ENCODE data around the gene CIAO3.
A peak's percentile ranks its signal among the peaks of the same experiment; 100 is the strongest.

The CIAO3 gene

GRCh38 chr16:728131-728889, 12.5 kb downstream of the CIAO3 start:
- no peaks in the 10 kb centered on the region for H3K36me3 Mint-ChIP-seq (ENCODE audit: low read depth)
- H3K27ac Mint-ChIP-seq, result no peak overlapping the region
- H3K4me1 Mint-ChIP-seq (ENCODE audit: low read depth), result no peaks in the 10 kb centered on the region
- peaks cover 4% of the 10 kb centered on the region for H3K27me3 Mint-ChIP-seq (ENCODE audit: low read depth)
- H3K9me3 Mint-ChIP-seq, result no peaks in the 10 kb centered on the region
- peak overlapping the region; percentile 17 for H3K4me3 Mint-ChIP-seq

- H3K36me3 Mint-ChIP-seq (ENCODE audit: low read depth), result no peaks in the 10 kb centered on the region
- H3K27me3 Mint-ChIP-seq (ENCODE audit: low read depth), result peaks cover 4% of the 10 kb centered on the region
Observed at GRCh38 chr16:727291-727977, 13.4 kb downstream of the CIAO3 start.

GRCh38 chr16:726438-727290, 14.1 kb downstream of the CIAO3 start, which contains the start of the genes CCDC78 and HAGHL:
TSS of gene CCDC78 (minus strand) at chr16:726443. CDS start at chr16:726367, 76 bp downstream.
TSS of gene HAGHL (plus strand) at chr16:727106. CDS start at chr16:727510, 404 bp downstream.
- peak within 1 kb of the TSS; percentile 6 for H3K27ac Mint-ChIP-seq
- peak within 1 kb of the TSS; percentile 68 for H3K4me3 Mint-ChIP-seq
- peaks cover 1% of the 10 kb centered on the region for H3K4me1 Mint-ChIP-seq (ENCODE audit: low read depth)
- no peaks in the 10 kb centered on the region for H3K9me3 Mint-ChIP-seq
- H3K27me3 Mint-ChIP-seq (ENCODE audit: low read depth), result peaks cover 4% of the 10 kb centered on the region
- H3K36me3 Mint-ChIP-seq (ENCODE audit: low read depth), result no peaks in the 10 kb centered on the region

More at GRCh38 chr16:727291-727977, 13.4 kb downstream of the CIAO3 start:
- Mint-ChIP-seq H3K9me3 (no peaks in the 10 kb centered on the region), H3K27ac (no peak overlapping the region), H3K4me1 (ENCODE audit: low read depth) (no peaks in the 10 kb centered on the region), H3K4me3 (peak overlapping the region; percentile 14)

- no peaks in the 10 kb centered on the region for H3K9me3 Mint-ChIP-seq
- no peaks in the 10 kb centered on the region for H3K36me3 Mint-ChIP-seq (ENCODE audit: low read depth)
- no peak overlapping the region for H3K27ac Mint-ChIP-seq
- H3K4me3 Mint-ChIP-seq, result no peak overlapping the region
- peaks cover 4% of the 10 kb centered on the region for H3K27me3 Mint-ChIP-seq (ENCODE audit: low read depth)
- peaks cover 1% of the 10 kb centered on the region for H3K4me1 Mint-ChIP-seq (ENCODE audit: low read depth)
Observed at GRCh38 chr16:726188-726437, 14.7 kb downstream of the CIAO3 start.

- H3K36me3 Mint-ChIP-seq (ENCODE audit: low read depth), result no peaks in the 10 kb centered on the region
Observed at GRCh38 chr16:725463-726187, 15.2 kb downstream of the CIAO3 start.

GRCh38 chr16:725041-725376, 15.8 kb downstream of the CIAO3 start:
- Mint-ChIP-seq H3K27ac (no peak overlapping the region), H3K9me3 (no peaks in the 10 kb centered on the region), H3K36me3 (ENCODE audit: low read depth) (no peaks in the 10 kb centered on the region), H3K4me1 (ENCODE audit: low read depth) (peaks cover 6% of the 10 kb centered on the region), H3K27me3 (ENCODE audit: low read depth) (peaks cover 4% of the 10 kb centered on the region), H3K4me3 (no peak overlapping the region)

More at GRCh38 chr16:725463-726187, 15.2 kb downstream of the CIAO3 start:
- Mint-ChIP-seq H3K9me3 (no peaks in the 10 kb centered on the region), H3K4me3 (no peak overlapping the region), H3K27me3 (ENCODE audit: low read depth) (peaks cover 4% of the 10 kb centered on the region), H3K4me1 (ENCODE audit: low read depth) (peaks cover 1% of the 10 kb centered on the region), H3K27ac (no peak overlapping the region)

- H3K36me3 Mint-ChIP-seq (ENCODE audit: low read depth), result no peaks in the 10 kb centered on the region
- peaks cover 7% of the 10 kb centered on the region for H3K27me3 Mint-ChIP-seq (ENCODE audit: low read depth)
- peaks cover 6% of the 10 kb centered on the region for H3K4me1 Mint-ChIP-seq (ENCODE audit: low read depth)
- H3K27ac Mint-ChIP-seq, result no peak overlapping the region
- no peaks in the 10 kb centered on the region for H3K9me3 Mint-ChIP-seq
- H3K4me3 Mint-ChIP-seq, result no peak overlapping the region
Observed at GRCh38 chr16:724188-725040, 16.4 kb downstream of the CIAO3 start.

GRCh38 chr16:723695-724094, 17.1 kb downstream of the CIAO3 start:
- Mint-ChIP-seq H3K27me3 (ENCODE audit: low read depth) (peaks cover 14% of the 10 kb centered on the region), H3K4me3 (no peak overlapping the region), H3K36me3 (ENCODE audit: low read depth) (no peaks in the 10 kb centered on the region), H3K27ac (no peak overlapping the region), H3K4me1 (ENCODE audit: low read depth) (peaks cover 6% of the 10 kb centered on the region), H3K9me3 (no peaks in the 10 kb centered on the region)

- Mint-ChIP-seq H3K27ac (no peak overlapping the region), H3K36me3 (ENCODE audit: low read depth) (no peaks in the 10 kb centered on the region), H3K4me1 (ENCODE audit: low read depth) (peaks cover 6% of the 10 kb centered on the region), H3K9me3 (no peaks in the 10 kb centered on the region), H3K27me3 (ENCODE audit: low read depth) (peaks cover 16% of the 10 kb centered on the region), H3K4me3 (no peak overlapping the region)
Observed at GRCh38 chr16:722835-723633, 17.8 kb downstream of the CIAO3 start.

GRCh38 chr16:721765-722540, 18.8 kb downstream of the CIAO3 start:
- Mint-ChIP-seq H3K27ac (no peak overlapping the region), H3K9me3 (no peaks in the 10 kb centered on the region), H3K4me3 (peak overlapping the region; percentile 25), H3K27me3 (ENCODE audit: low read depth) (peaks cover 16% of the 10 kb centered on the region), H3K36me3 (ENCODE audit: low read depth) (no peaks in the 10 kb centered on the region), H3K4me1 (ENCODE audit: low read depth) (peaks cover 6% of the 10 kb centered on the region)

GRCh38 chr16:720990-721764, 19.6 kb downstream of the CIAO3 start, which contains the start of gene ANTKMT:
TSS of gene ANTKMT (plus strand) at chr16:721146. CDS start at chr16:721275, 129 bp downstream.
- H3K36me3 Mint-ChIP-seq (ENCODE audit: low read depth), result no peaks in the 10 kb centered on the region
- peaks cover 6% of the 10 kb centered on the region for H3K4me1 Mint-ChIP-seq (ENCODE audit: low read depth)
- peak within 1 kb of the TSS; percentile 71 for H3K4me3 Mint-ChIP-seq
- no peaks in the 10 kb centered on the region for H3K9me3 Mint-ChIP-seq
- H3K27me3 Mint-ChIP-seq (ENCODE audit: low read depth), result peaks cover 20% of the 10 kb centered on the region
- H3K27ac Mint-ChIP-seq, result no peak within 1 kb of the TSS

Measured in T-helper 1 cell treated with Interleukin-12 subunit alpha and Interleukin-12 subunit beta and Interleukin-4 antibody, amounts not matched to agents 30 μg/mL and 1 μg/mL, for 36 hours (primary cell).